IMR-90 (cell line): ENCODE results near the gene PCP2. TPM values are rescaled to one million over a fixed set of nuclear protein-coding genes. Genes with fewer than 3 reads are reported as not detected.

Source experiments
- ATAC-seq: fragments of 200-7000 bp; cut with Tn5 transposase; 2 replicates; pipeline ENCODE4 v1.9.1; 2020; ENCODE audit warnings: low read depth, mild to moderate bottlenecking, moderate library complexity
- BruUV-seq: library from RNA; stranded (reverse); fragments of 400-500 nt; replicated peaks from 2 replicates; lab custom pipeline; 2021; lab: Mats Ljungman, UMichigan
- CTCF ChIA-PET: fragments of 300-600 bp; formaldehyde crosslinking; extraction: SDS; loops from one replicate; lab custom pipeline; 2021; ENCODE audit warnings: antibody characterized with exemption; lab: Yijun Ruan, JAX
- POLR2A ChIA-PET: fragments of 300-600 bp; sonication (Branson Sonifier 250); formaldehyde crosslinking; loops from one replicate; lab custom pipeline; 2022; ENCODE audit warnings: antibody characterized with exemption; ENCODE audit not compliant: unreplicated experiment; lab: Charles Lee
- DNase-seq: peaks from one replicate; pipeline ENCODE4 v3.0.0; 2013
- H2AFZ ChIP-seq: replicated peaks from 2 replicates; pipeline ENCODE3; 2013; ENCODE audit warnings: low read length, mild to moderate bottlenecking; ENCODE audit not compliant: poor library complexity
- H2AK5ac ChIP-seq: 2 replicates; pipeline ENCODE4 v1.6.1; 2013; ENCODE audit warnings: low read depth, low read length, inconsistent platforms
- H2AK9ac ChIP-seq: replicated peaks from 2 replicates; pipeline ENCODE3; 2013; ENCODE audit warnings: mild to moderate bottlenecking, low read depth, low read length, moderate library complexity; ENCODE audit not compliant: poor library complexity
- H2BK120ac ChIP-seq: 2 replicates; pipeline ENCODE4 v1.6.1; 2013; ENCODE audit warnings: low read depth, low read length, inconsistent platforms
- H2BK15ac ChIP-seq: 3 replicates; pipeline ENCODE4 v1.6.1; 2013; ENCODE audit warnings: low read depth, low read length, inconsistent platforms
- H2BK20ac ChIP-seq: 2 replicates; pipeline ENCODE4 v1.6.1; 2013; ENCODE audit warnings: low read depth, mild to moderate bottlenecking, inconsistent platforms, low read length, moderate library complexity
- H2BK5ac ChIP-seq: 2 replicates; pipeline ENCODE4 v1.6.1; 2013; ENCODE audit warnings: mild to moderate bottlenecking, low read depth, low read length, inconsistent platforms; ENCODE audit not compliant: poor library complexity, severe bottlenecking
- H3K14ac ChIP-seq: replicated peaks from 2 replicates; pipeline ENCODE4 v1.6.1; 2013; ENCODE audit warnings: low read depth, low read length, inconsistent platforms
- H3K18ac ChIP-seq: 2 replicates; pipeline ENCODE4 v1.6.1; 2013; ENCODE audit warnings: low read depth, low read length, control low read depth
- H3K23ac ChIP-seq: 2 replicates; pipeline ENCODE4 v1.6.1; 2013; ENCODE audit warnings: low read depth, low read length, inconsistent platforms
- H3K27ac ChIP-seq: 2 replicates; pipeline ENCODE4 v1.5.1; 2013; ENCODE audit warnings: mild to moderate bottlenecking, control low read depth, low read length; ENCODE audit not compliant: insufficient read depth
- H3K27me3 ChIP-seq: 2 replicates; pipeline ENCODE4 v1.6.1; 2013; ENCODE audit warnings: low read length; ENCODE audit not compliant: control insufficient read depth, insufficient read depth
- H3K36me3 ChIP-seq: 2 replicates; pipeline ENCODE4 v1.6.1; 2013; ENCODE audit warnings: low read length, mixed read lengths; ENCODE audit not compliant: control insufficient read depth, insufficient read depth
- H3K4ac ChIP-seq: 2 replicates; pipeline ENCODE4 v1.6.1; 2013; ENCODE audit warnings: low read depth, low read length, inconsistent platforms
- H3K4me1 ChIP-seq: 2 replicates; pipeline ENCODE4 v1.6.1; 2013; ENCODE audit warnings: low read length, mixed read lengths; ENCODE audit not compliant: control insufficient read depth, insufficient read depth
- H3K4me2 ChIP-seq: 2 replicates; pipeline ENCODE4 v1.6.1; 2013; ENCODE audit warnings: low read depth, mild to moderate bottlenecking, control low read depth, low read length, moderate library complexity
- H3K4me3 ChIP-seq: 2 replicates; pipeline ENCODE4 v1.5.1; 2013; ENCODE audit warnings: low read depth, mild to moderate bottlenecking, control low read depth, low read length, moderate library complexity; ENCODE audit not compliant: insufficient read depth
- H3K56ac ChIP-seq: 2 replicates; pipeline ENCODE4 v1.6.1; 2013; ENCODE audit warnings: low read length, inconsistent platforms; ENCODE audit not compliant: insufficient read depth; ENCODE audit errors: extremely low read depth
- H3K79me1 ChIP-seq, 2 experiments: 2 replicates each; pipeline ENCODE4 v1.6.1; 2013; ENCODE audit warnings: low read length in 2 of 2, inconsistent platforms in 1 of 2, low read depth in 1 of 2
- H3K9ac ChIP-seq: 2 replicates; pipeline ENCODE4 v1.6.1; 2013; ENCODE audit warnings: low read depth, low read length, control low read depth
- H3K9me1 ChIP-seq: 2 replicates; pipeline ENCODE4 v1.6.1; 2013; ENCODE audit warnings: low read length, inconsistent platforms; ENCODE audit not compliant: insufficient read depth
- H3K9me3 ChIP-seq: 2 replicates; pipeline ENCODE4 v1.6.1; 2013; ENCODE audit warnings: low read length; ENCODE audit not compliant: control insufficient read depth, insufficient read depth
- H4K20me1 ChIP-seq: 2 replicates; pipeline ENCODE4 v1.6.1; 2013; ENCODE audit warnings: low read length, inconsistent platforms; ENCODE audit not compliant: insufficient read depth
- H4K5ac ChIP-seq: 2 replicates; pipeline ENCODE4 v1.6.1; 2013; ENCODE audit warnings: mild to moderate bottlenecking, low read depth, low read length, control low read depth
- H4K8ac ChIP-seq, 2 experiments: 2 replicates each; pipeline ENCODE4 v1.6.1; 2013; ENCODE audit warnings: low read depth in 2 of 2, low read length in 2 of 2, control low read depth in 1 of 2, inconsistent platforms in 1 of 2
- H4K91ac ChIP-seq: 2 replicates; pipeline ENCODE4 v1.6.1; 2013; ENCODE audit warnings: low read depth, low read length, inconsistent platforms; ENCODE audit not compliant: insufficient read depth
- CEBPB ChIP-seq: IDR thresholded peaks from 2 replicates; pipeline ENCODE4 v1.6.1; 2012; ENCODE audit warnings: low read depth, low read length, improper control_type of control experiment
- MAFK ChIP-seq: IDR thresholded peaks from 2 replicates; pipeline ENCODE4 v1.6.1; 2012; ENCODE audit warnings: low read depth, low read length, improper control_type of control experiment
- RCOR1 ChIP-seq: IDR thresholded peaks from 2 replicates; pipeline ENCODE4 v1.6.1; 2012; ENCODE audit warnings: mild to moderate bottlenecking, low read length, improper control_type of control experiment; ENCODE audit not compliant: insufficient replicate concordance
- WGBS, 2 experiments: methylation state at CpG; one replicate each; pipeline versions ENCODE4 v1.1.5 to v1.1.7; 2013; ENCODE audit warnings: missing lambda C conversion rate in 2 of 2; ENCODE audit not compliant: insufficient read length in 1 of 2; ENCODE audit errors: extremely low coverage in 2 of 2; 5-methylcytosine and 5-hydroxymethylcytosine counted together
- dilution Hi-C: fragments of 300-500 bp; cut with HindIII; formaldehyde crosslinking; loops from one replicate; pipeline ENCODE4 v1.14.3; 2018; ENCODE audit warnings: low sequenced_read_pairs; ENCODE audit not compliant: unreplicated experiment
- in situ Hi-C: fragments of 300-500 bp; cut with MboI; formaldehyde crosslinking; loops from 3 replicates; pipeline ENCODE4 v1.14.3; 2019; ENCODE audit warnings: low sequenced_read_pairs, inconsistent platforms, mixed read lengths
- intact Hi-C: fragments of 100-400 bp; cut with micrococcal nuclease; formaldehyde crosslinking; loops from 2 replicates; pipeline ENCODE4 v1.10.0; 2022
- polyA plus RNA-seq, 3 experiments: library from polyadenylated mRNA; depleted of rRNA; stranded (reverse); fragments of >200 nt; gene quantifications; 2 replicates each; pipeline ENCODE4 v1.2.3, GENCODE V29; 2012; ENCODE audit warnings: low replicate concordance in 1 of 3
- total RNA-seq: library from RNA; depleted of rRNA; stranded (reverse); fragments of >200 nt; gene quantifications from 2 replicates; pipeline ENCODE4 v1.2.3, GENCODE V29; 2012

The PCP2 gene
- total and polyA plus RNA-seq, 2 of the 4 experiments (the other 2 are of a cell fraction), result not detected

- 0 out of 2 replicates have a peak, but pooled peaks cover 4% of the 10 kb centered on the region for H3K9me1 ChIP-seq
- intact Hi-C loops, result no loop called here
- dilution Hi-C loops, result no loop called here
- no peak overlapping the region for H3K18ac ChIP-seq
- no peak overlapping the region for H3K4me3 ChIP-seq
- H2BK120ac ChIP-seq, result no peak overlapping the region
- no peak overlapping the region for H4K91ac ChIP-seq
- H3K4ac ChIP-seq, result no peak overlapping the region
- no peak overlapping the region for H2BK15ac ChIP-seq
- ATAC-seq (no peak), DNase-seq (no peak)
- no peak for TF ChIP-seq CEBPB
- no peak for TF ChIP-seq MAFK
- TF ChIP-seq RCOR1, result no peak
- H4K20me1 ChIP-seq, result peaks cover 5% of the 10 kb centered on the region; the same call in 1 of the 2 replicates
- no peak overlapping the region for H3K23ac ChIP-seq
- no peak overlapping the region for H3K56ac ChIP-seq
- ChIA-PET CTCF (no interaction called here), POLR2A (no interaction called here)
- H2BK5ac ChIP-seq, result no peak overlapping the region
- H2AK5ac ChIP-seq, result no peak overlapping the region
- WGBS, 2 experiments, result 94% methylated on average over 11 of the region's 24 CpGs; no CpG with 5 or more reads in 1 of the 2 experiments
- H2BK20ac ChIP-seq, result no peak overlapping the region
- no peak overlapping the region for H4K5ac ChIP-seq
- peaks cover 3 to 56% of the 10 kb centered on the region in 2 experiments; a peak in 3 of 4 replicates for H3K79me1 ChIP-seq
- H3K9ac ChIP-seq, result no peak overlapping the region
- BruUV-seq, result no TSS peak
- in situ Hi-C loops, result no loop called here
- H3K27me3 ChIP-seq, result no peaks in the 10 kb centered on the region
- H2AK9ac ChIP-seq, result no peak overlapping the region
- peaks cover 8% of the 10 kb centered on the region; the same call in 1 of the 2 replicates for H3K4me1 ChIP-seq
- no peak overlapping the region for H4K8ac ChIP-seq
- no peaks in the 10 kb centered on the region for H3K9me3 ChIP-seq
- peaks cover 26% of the 10 kb centered on the region for H3K36me3 ChIP-seq
- H3K27ac ChIP-seq, result no peak overlapping the region
- no peak overlapping the region for H2AFZ ChIP-seq
- no peak overlapping the region for H3K14ac ChIP-seq
- no peak overlapping the region for H3K4me2 ChIP-seq
These were observed 6.4 kb downstream of the PCP2 start for GRCh38 chr19:7627166-7627565.
